Measurements from ENCODE around the gene CLCN7. TPM values are rescaled to one million over a fixed set of nuclear protein-coding genes. Genes with fewer than 3 reads are reported as not detected.
A peak's percentile ranks its signal among the peaks of the same experiment; 100 is the strongest.

CLCN7 gene
- total RNA-seq, 1 donor from 2014 or later, result 11.5 TPM

GRCh38 chr16:1422076-1422475 is 52.8 kb downstream of the CLCN7 start:
- TF ChIP-seq EZH2 (IDR thresholded peaks at IDR 0.05) (no peak), CTCF (IDR thresholded peaks at IDR 0.05) (no peak), EZH2phosphoT487 (IDR thresholded peaks at IDR 0.05) (no peak)
- DNase-seq (ENCODE audit: low spot score), result no peak
- H3K9me3 ChIP-seq (ENCODE audit: low read depth), result no peaks in the 10 kb centered on the region
- H3K27ac ChIP-seq, result no peak overlapping the region
- H3K36me3 ChIP-seq, result no peaks in the 10 kb centered on the region
- H3F3A ChIP-seq (ENCODE audit: low read depth), result no peaks in the 10 kb centered on the region
- no peak overlapping the region for H3K9ac ChIP-seq
- peaks cover 11% of the 10 kb centered on the region for H3K4me1 ChIP-seq
- no peak overlapping the region for H2AFZ ChIP-seq (replicated peaks)
- peaks cover 8% of the 10 kb centered on the region for H4K20me1 ChIP-seq (ENCODE audit: low read depth)
- H3K79me2 ChIP-seq (ENCODE audit: low read depth), result peaks cover 30% of the 10 kb centered on the region
- H3K4me2 ChIP-seq, result no peak overlapping the region
- peaks cover 8% of the 10 kb centered on the region for H3K27me3 Mint-ChIP-seq (ENCODE audit: insufficient read depth, low read depth)
- no peaks in the 10 kb centered on the region for H3K36me3 Mint-ChIP-seq
- H3K4me3 Mint-ChIP-seq, result peak overlapping the region; percentile 65
- H3K9me3 Mint-ChIP-seq, result no peaks in the 10 kb centered on the region
- no peaks in the 10 kb centered on the region for H3K27me3 ChIP-seq
- H3K27ac Mint-ChIP-seq, result no peak overlapping the region
- H3K4me1 Mint-ChIP-seq, result peaks cover 14% of the 10 kb centered on the region
- no peak overlapping the region for H3K4me3 ChIP-seq

- Histone ChIP-seq H3K4me2 (peak overlapping the region; percentile 92), H3K27me3 (no peaks in the 10 kb centered on the region), H3K4me3 (peak overlapping the region; percentile 86), H3F3A (ENCODE audit: low read depth) (peaks cover 12% of the 10 kb centered on the region), H3K79me2 (ENCODE audit: low read depth) (peaks cover 30% of the 10 kb centered on the region), H3K36me3 (no peaks in the 10 kb centered on the region), H3K9ac (peak overlapping the region; percentile 89), H3K9me3 (ENCODE audit: low read depth) (no peaks in the 10 kb centered on the region), H2AFZ (replicated peaks) (no peak overlapping the region), H3K4me1 (peaks cover 5% of the 10 kb centered on the region), H4K20me1 (ENCODE audit: low read depth) (peaks cover 8% of the 10 kb centered on the region), H3K27ac (no peak overlapping the region)
- TF ChIP-seq EZH2phosphoT487 (IDR thresholded peaks at IDR 0.05) (no peak), EZH2 (IDR thresholded peaks at IDR 0.05) (no peak), CTCF (IDR thresholded peaks at IDR 0.05) (no peak)
- Mint-ChIP-seq H3K4me1 (peaks cover 8% of the 10 kb centered on the region), H3K36me3 (no peaks in the 10 kb centered on the region), H3K27me3 (ENCODE audit: insufficient read depth, low read depth) (peaks cover 9% of the 10 kb centered on the region), H3K9me3 (no peaks in the 10 kb centered on the region), H3K4me3 (peak overlapping the region; percentile 94), H3K27ac (peak overlapping the region; percentile 11)
- no peak for DNase-seq (ENCODE audit: low spot score)
Measured at GRCh38 chr16:1420111-1420539, 54.7 kb downstream of the CLCN7 start.

GRCh38 chr16:1416521-1416941 is 58.3 kb downstream of the CLCN7 start:
- Histone ChIP-seq H3K9ac (no peak overlapping the region), H3K79me2 (ENCODE audit: low read depth) (peaks cover 36% of the 10 kb centered on the region), H3K27ac (no peak overlapping the region), H4K20me1 (ENCODE audit: low read depth) (peaks cover 17% of the 10 kb centered on the region), H3K9me3 (ENCODE audit: low read depth) (no peaks in the 10 kb centered on the region), H3K4me1 (peaks cover 5% of the 10 kb centered on the region), H3F3A (ENCODE audit: low read depth) (peaks cover 23% of the 10 kb centered on the region), H3K36me3 (no peaks in the 10 kb centered on the region), H3K4me3 (no peak overlapping the region), H2AFZ (replicated peaks) (no peak overlapping the region), H3K27me3 (no peaks in the 10 kb centered on the region), H3K4me2 (no peak overlapping the region)
- peaks cover 12% of the 10 kb centered on the region for H3K27me3 Mint-ChIP-seq (ENCODE audit: insufficient read depth, low read depth)
- TF ChIP-seq EZH2phosphoT487 (IDR thresholded peaks at IDR 0.05), result no peak
- TF ChIP-seq CTCF (IDR thresholded peaks at IDR 0.05), result no peak
- TF ChIP-seq EZH2 (IDR thresholded peaks at IDR 0.05), result no peak
- no peaks in the 10 kb centered on the region for H3K36me3 Mint-ChIP-seq
- H3K4me3 Mint-ChIP-seq, result peak overlapping the region; percentile 67
- peaks cover 8% of the 10 kb centered on the region for H3K4me1 Mint-ChIP-seq
- no peak for DNase-seq (ENCODE audit: low spot score)
- no peaks in the 10 kb centered on the region for H3K9me3 Mint-ChIP-seq
- H3K27ac Mint-ChIP-seq, result no peak overlapping the region

Measured in neural progenitor cell (in vitro differentiated cells).